Tongue (tissue), 1 donor: ENCODE measurements around the gene MRPL51. TPM values are rescaled to one million over a fixed set of nuclear protein-coding genes. Genes with fewer than 3 reads are reported as not detected.

Experiments used
- total RNA-seq: library from RNA; depleted of rRNA; stranded (reverse); fragments of >200 nt; gene quantifications from one replicate; pipeline ENCODE4 v1.2.3, GENCODE V29; 2014

MRPL51 gene
- total RNA-seq, 1 donor from 2014 or later = 55.2 TPM

Other genes with a start within 250 kb of the MRPL51 start
- 15.6 TPM for gene PLEKHG6, start 182.6 kb downstream of the MRPL51 start, total RNA-seq
- 81.2 TPM for gene TNFRSF1A, start 151.2 kb downstream of the MRPL51 start, total RNA-seq
- gene SCNN1A, start 117.7 kb downstream of the MRPL51 start, total RNA-seq = 35.9 TPM
- gene LTBR, start 109.1 kb downstream of the MRPL51 start, total RNA-seq = 34.5 TPM
- gene CD27, start 48.3 kb downstream of the MRPL51 start, total RNA-seq = 0.31 TPM
- 11.7 TPM for gene TAPBPL, start 41.2 kb downstream of the MRPL51 start, total RNA-seq
- gene VAMP1, start 22.6 kb downstream of the MRPL51 start, total RNA-seq = 2.5 TPM
- gene NCAPD2, start 840 bp upstream of the MRPL51 start, total RNA-seq = 35.3 TPM
- gene GAPDH, start 41.3 kb upstream of the MRPL51 start, total RNA-seq = 6,380 TPM
- gene IFFO1, start 62.8 kb upstream of the MRPL51 start, total RNA-seq = 19.0 TPM
- 11.2 TPM for gene NOP2, start 75.0 kb upstream of the MRPL51 start, total RNA-seq
- gene CHD4, start 114.1 kb upstream of the MRPL51 start, total RNA-seq = 211 TPM
- gene LPAR5, start 142.7 kb upstream of the MRPL51 start, total RNA-seq = 2.6 TPM
- gene ACRBP, start 154.2 kb upstream of the MRPL51 start, total RNA-seq = 1.5 TPM
- gene ING4, start 169.9 kb upstream of the MRPL51 start, total RNA-seq = 46.2 TPM
- gene ZNF384, start 196.1 kb upstream of the MRPL51 start, total RNA-seq = 19.7 TPM
- 1.6 TPM for gene PIANP, start 207.6 kb upstream of the MRPL51 start, total RNA-seq
- 41.5 TPM for gene COPS7A, start 230.8 kb upstream of the MRPL51 start, total RNA-seq